ENCODE data around the gene PPP5C. TPM values are rescaled to one million over a fixed set of nuclear protein-coding genes. Genes with fewer than 3 reads are reported as not detected.
"Not testable (repeated sequence)": the region's sequence is repeated elsewhere in the genome, so short reads cannot be mapped to it uniquely, and the experiment has no call there.

Gene PPP5C, protein sequence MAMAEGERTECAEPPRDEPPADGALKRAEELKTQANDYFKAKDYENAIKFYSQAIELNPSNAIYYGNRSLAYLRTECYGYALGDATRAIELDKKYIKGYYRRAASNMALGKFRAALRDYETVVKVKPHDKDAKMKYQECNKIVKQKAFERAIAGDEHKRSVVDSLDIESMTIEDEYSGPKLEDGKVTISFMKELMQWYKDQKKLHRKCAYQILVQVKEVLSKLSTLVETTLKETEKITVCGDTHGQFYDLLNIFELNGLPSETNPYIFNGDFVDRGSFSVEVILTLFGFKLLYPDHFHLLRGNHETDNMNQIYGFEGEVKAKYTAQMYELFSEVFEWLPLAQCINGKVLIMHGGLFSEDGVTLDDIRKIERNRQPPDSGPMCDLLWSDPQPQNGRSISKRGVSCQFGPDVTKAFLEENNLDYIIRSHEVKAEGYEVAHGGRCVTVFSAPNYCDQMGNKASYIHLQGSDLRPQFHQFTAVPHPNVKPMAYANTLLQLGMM
- 64.2 TPM for polyA plus RNA-seq (2013, experiment 1 of 2; ENCODE audit: insufficient read length)
- 62.2 TPM for polyA plus RNA-seq (2013, experiment 2 of 2; ENCODE audit: insufficient read length)

DNA sequence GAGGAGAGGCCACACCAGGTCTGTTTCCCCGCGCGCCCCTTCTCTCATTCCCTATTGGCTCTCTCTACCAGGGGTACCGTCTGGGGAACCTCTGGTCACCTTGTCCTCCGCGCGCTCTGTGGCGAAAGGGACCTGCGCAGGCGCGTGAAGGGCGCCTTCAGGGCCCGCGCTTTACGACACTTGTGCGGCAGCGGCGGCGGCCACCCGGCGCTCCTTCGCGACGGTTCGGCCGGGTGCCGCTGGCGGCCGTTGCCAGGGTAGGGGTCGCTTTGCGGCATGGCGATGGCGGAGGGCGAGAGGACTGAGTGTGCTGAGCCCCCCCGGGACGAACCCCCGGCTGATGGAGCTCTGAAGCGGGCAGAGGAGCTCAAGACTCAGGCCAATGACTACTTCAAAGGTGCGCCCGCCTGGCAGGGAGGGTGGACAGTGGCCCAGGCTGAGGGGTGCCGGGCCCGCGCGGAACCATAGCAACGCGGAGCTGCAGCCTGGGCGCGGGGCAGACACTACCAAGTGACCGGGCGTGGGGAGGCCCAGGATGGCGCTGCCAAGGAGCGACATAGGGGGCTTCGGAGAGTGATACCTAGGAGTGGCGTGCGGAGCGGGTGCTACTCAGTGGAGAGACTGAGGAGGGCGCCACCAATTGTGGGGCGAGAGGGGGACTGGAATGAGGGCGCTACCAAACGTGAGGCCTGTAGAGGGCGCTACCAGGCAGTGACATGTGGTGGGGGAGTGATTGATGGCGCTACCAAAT lies at the start of gene PPP5C:
Gene PPP5C (plus strand): TSS at position 267 of the 751 bp plus-strand sequence. CDS start 10 bp downstream, at position 277.
- peak; percentile 96 for DNase-seq

DNA sequence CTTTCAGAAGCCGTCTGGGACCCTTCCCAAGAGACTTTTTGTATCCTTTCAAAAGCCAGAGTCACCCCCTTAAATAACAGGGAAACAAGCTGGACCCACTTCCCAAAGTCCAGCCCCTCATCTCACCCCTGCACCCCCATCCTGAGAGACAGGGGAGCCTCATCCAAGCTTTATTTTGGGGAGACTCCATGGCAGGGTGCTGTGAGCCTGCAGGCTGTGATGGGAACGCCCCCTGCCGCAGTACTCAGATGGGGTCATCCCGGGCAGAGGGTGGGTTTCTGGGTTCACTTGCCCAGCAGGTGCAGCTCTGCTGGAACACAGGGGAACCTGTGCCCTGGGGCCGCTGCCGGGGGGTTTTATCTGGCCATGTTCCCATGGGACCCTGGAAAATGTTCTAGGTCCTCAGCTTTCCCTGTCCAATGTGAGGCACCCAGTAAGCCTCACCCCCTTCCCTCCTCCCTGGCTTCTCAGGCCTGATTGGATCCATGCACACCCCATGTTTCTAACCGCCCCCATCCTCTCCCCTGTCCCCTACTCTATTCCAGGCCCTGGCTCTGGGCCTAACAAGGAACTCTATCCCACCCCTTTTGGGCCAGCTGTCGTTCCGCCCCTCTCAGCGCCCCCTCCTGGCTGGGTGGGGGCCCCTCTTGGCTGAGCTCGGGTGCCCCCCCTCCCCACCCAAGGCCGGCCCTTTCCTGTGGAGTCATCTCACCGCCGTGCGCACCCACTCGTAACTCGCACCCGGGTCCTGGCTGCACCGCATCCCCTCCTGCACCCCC lies 49.0 kb upstream of the PPP5C start:
- DNase-seq, result peak; percentile 20

DNA sequence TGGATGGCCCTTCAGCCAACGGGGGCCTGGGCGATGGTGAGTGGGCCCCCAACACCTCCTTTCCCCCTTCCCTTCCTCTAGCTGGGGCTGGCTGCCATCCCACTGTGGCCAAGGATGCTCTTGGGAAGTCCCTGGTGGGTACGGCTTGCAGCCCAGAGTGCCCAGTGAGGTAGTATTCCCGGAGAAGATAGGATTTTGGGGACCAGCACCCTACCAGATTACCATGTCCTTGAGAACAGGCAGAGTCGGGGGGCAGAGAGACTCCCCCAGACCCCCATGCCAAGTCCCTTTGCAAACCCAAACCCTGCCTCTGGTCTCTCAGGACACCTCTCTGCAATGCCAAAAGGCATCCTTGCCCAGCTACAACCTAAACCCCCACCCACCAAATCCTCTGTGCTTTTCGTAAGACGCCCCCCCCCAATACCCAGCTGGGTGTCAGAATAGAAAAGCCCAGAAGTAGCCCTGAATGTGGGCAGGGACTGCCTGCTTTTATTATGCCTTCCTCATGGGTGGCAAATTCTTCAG lies 48.3 kb upstream of the PPP5C start:
- no peak for DNase-seq

DNA sequence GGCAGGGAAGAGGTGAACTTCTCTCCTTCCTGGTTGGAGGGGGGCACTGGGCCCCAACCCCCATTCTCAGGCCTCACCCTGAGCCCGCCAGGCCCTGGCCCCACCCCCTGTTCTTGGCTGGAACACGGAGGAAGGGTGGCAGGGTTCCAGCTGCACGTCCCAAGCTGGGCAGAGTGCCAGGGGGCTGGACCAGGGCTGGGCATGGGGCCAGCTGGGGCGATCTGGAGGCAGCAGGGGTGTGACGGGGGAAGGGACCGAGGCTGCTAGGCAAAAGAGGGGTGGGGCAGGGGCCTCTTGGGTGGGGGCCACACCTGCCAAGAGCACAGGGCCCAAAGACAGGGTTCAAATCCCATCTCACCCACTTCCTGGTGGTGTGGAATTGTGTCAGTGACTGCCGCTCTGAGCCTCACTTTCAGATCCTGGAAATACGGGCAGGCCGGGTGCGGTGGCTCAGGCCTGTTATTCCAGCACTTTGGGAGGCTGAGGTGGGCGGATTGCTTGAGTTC lies 47.8 kb upstream of the PPP5C start:
- DNase-seq, result peak; percentile 91

DNA sequence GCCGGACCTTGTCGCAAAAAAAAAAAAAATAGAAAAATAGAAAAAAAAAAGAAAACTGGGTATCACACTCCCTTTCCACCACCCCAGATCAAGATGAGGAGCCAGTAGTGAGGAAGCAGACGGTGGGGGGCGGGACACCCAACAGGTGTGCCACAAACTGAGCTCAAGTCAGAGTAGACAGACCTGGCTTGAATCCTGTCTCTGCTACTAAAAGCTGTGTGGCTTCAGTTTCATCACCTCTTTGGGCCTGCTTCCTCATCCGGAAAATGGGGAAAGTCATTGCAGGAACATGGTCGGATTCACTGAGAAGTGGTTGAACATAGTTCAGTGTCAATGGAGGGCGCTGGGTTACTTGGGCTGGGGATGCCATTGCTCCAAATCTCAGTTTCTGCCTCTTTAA lies 47.2 kb upstream of the PPP5C start:
- no peak for DNase-seq

DNA sequence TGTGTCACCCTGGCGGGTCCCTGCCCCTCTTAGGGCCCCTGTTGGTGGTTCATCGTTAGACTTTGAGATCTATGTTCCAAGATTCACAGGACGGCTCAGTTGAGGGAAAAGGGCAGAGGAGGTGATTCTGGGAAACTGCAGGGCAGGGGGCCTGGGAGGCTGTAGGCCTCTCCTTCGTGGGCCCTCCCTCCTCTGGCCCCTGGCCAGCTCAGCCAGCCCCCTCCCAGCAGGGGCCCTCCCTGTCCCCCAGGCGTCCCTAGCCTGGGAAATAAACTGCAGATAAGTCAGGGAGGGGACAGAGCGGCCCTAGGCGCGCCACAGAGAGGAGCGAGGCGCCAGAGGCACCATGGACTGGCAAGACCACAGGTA lies 43.6 kb upstream of the PPP5C start:
- DNase-seq, result no peak

DNA sequence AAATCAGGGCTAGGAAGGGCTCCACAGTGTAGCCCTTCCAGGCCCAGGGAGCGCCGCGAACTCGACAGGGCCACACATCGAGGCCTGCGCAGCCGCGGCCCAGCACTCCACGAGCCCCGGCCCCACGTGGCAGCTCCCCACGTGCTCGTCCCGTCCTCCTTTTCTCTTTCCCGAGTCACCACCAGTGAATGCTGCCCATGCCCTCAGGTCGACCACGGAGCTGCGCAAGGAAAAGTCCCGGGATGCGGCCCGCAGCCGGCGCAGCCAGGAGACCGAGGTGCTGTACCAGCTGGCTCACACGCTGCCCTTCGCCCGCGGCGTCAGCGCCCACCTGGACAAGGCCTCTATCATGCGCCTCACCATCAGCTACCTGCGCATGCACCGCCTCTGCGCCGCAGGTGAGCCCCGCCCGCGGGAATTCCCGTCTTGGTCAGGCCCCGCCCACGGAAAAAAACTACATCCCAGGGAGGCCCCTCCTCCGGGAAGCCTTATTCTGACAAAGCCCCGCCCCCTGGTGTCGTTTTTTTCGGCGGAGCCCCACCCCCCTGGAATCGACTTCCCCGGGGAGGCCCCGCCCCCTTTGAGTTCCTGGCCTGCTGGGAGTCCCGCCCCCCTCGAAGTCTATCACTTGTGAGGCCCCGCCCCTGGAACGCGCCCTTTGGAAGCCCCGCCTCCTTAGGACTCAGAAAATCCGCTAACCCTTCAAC lies 43.0 kb upstream of the PPP5C start:
- peak; percentile 23 for DNase-seq

DNA sequence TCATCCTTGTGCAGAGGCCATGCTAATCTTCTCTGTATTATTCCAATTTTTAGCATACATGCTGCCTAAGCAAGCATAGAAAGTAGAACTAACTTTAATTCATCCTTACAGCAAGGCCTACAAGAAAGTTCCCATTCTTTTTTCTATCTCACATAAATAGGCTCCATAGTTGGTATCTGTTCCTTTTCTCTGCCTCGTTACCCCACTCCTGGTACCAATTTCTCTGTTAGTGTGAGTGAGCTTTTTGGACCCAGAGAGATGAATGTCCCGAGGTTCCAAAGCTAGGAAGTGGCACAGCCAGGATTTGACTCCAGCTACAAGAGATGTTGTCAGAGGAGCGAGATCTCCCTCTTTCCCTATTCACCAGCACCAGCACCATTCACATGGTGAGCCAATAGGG lies 40.4 kb upstream of the PPP5C start:
- DNase-seq, result no peak

DNA sequence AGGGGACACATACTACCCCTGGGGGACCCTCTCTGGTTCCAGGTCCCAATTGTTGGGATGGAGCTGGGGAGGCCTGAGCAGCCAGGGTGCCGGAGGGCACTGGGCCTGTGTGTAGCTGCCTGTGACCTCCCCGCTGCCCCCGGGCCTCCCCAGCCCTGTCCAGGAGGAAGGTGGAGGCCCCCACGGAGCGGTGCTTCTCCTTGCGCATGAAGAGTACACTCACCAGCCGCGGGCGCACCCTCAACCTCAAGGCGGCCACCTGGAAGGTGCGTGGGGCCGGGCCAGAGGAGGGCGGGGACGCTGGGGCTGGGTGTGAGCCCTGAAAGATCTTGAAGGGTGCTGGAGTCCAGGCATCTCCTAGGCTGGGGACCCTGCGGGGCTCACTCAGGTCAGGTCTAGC lies 38.4 kb upstream of the PPP5C start:
- DNase-seq, result no peak

DNA sequence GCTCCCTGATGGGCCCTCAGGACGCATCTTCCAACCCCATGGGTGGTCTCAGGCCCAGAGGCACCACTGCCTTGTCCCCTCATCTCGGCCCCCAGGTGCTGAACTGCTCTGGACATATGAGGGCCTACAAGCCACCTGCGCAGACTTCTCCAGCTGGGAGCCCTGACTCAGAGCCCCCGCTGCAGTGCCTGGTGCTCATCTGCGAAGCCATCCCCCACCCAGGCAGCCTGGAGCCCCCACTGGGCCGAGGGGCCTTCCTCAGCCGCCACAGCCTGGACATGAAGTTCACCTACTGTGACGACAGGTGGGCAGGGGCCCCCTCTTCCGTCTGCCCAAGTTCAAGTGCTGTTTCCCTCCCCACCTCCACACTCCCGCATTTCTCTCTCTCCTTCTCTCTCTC lies 37.8 kb upstream of the PPP5C start:
- no peak for DNase-seq

DNA sequence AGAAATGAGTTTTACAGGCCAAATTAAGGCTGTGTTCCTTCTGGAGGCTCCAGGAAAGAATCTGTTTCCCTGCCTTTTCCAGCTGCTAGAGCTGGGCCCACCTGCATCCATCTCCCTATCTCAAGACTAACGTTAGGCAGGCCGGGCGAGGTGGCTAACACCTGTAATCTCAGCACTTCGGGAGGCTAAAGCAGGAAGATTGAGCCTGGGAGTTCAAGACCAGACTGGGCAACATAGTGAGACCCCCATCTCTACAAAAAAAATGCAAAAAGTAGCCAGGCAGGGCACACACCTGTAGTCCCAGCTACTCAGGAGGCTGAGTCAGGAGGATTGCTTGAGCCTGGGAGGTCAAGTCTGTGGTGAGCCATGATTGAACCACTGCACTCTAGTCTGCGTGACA lies 35.4 kb upstream of the PPP5C start:
- no peak for DNase-seq

DNA sequence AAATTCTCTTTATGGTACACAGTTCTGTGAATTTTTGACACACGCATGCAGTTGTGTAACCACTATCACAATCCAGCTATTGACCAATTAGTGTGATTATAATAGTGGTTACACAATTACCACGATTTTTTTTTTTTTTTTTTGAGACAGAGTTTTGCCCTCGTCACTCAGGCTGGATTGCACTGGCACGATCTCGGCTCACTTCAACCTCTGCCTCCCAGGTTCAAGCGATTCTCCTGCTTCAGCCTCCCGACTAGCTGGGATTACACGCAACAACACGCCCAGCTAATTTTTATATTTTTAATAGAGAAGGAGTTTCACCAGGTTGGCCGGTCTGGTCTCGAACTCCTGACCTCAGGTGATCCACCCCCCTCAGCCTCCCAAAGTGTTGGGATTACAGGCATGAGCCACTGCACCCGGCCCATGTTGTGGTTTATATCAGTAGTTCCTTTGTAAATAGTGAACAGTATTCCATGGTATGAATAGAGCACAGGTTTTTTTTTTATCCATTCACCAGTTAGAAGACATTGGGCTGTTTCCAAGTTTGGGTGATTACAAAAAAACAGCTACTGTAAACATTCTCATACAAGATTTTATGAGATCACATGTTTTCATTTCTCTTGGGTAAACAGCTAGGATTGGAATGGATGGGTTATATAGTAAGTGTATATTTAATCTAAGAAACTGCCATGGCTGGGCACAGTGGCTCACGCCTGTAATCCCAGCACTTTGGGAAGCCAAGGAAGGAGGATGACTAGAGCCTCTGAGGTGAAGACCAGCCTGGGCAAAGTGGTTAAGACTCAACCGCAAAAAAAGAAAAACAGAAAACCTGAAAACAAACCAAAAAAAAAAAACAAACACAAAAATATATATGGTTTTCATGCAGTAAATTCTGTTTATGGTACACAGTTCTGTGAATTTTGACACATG lies 33.1 kb upstream of the PPP5C start:
- DNase-seq, result not testable (repeated sequence)

DNA sequence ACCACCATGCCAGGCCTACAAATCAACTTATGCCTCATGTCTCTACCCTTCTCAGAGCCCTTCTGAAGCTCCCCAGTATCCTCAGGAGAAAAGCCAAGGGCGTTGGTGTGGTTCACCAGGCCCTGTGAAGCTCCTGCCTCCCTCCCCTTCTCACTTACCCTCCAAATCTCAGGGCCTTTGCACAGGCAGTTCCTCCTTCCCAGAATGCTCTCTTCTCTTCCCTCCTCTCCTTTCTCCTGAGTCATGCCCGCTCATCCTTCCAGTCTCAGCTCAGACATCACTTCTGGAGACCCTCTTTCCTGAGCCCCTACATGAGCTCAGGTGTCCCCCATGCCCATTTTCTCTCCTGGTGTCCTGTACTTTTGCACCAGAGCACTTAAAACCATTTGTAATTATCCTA lies 29.5 kb upstream of the PPP5C start:
- DNase-seq, result no peak

DNA sequence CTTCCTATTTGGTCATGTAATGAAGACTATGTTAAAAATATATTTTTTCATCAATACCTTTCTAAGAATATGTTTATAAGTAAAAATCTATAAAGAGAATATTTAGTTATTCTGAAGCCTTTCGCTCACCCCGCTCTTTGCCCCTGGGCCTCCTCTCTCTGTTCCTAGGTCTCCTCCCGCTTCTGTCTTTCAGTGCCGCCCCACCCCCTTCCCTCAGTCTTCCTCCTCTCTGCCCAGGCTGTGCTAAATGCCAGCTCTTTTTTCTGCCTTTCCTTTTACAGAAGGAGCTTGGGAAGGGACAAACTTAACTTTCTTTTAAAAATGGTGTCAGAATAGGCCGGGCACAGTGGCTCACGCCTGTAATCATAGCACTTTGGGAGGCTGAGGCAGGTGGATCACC lies 27.3 kb upstream of the PPP5C start:
- no peak for DNase-seq

DNA sequence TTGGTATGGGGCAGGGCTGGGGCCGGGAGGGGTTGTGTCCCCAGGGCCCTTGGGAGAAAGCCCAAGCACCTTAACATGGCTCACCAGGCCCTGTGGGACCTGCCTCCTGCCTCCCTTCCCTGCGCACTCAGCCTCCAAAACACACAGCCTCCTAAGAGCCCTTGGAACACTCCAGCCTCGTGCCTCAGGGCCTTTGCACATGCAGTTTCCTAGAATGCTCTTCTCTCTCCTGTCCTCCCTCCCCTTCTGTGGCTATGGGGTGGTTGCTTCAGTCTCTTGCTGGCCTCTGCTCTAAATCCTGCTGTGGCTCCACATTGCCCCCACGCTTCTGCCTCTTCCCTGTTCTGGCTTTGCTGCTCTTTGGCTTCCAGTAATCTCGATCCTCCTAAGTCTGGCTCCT lies 26.3 kb upstream of the PPP5C start:
- no peak for DNase-seq

DNA sequence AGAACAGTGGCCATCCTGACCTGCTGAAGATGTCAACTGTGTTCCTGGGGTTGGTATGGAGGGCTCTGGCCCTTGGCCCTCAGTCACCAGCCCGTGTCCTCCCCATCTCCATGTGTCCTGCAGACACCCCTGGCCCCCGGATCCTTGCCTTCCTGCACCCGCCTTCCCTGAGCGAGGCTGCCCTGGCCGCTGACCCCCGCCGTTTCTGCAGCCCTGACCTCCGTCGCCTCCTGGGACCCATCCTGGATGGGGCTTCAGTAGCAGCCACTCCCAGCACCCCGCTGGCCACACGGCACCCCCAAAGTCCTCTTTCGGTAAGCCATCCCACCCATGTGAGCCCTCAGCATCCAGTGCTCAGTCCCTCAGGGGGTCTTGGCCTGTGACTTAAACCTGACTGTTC lies 25.2 kb upstream of the PPP5C start:
- no peak for DNase-seq

DNA sequence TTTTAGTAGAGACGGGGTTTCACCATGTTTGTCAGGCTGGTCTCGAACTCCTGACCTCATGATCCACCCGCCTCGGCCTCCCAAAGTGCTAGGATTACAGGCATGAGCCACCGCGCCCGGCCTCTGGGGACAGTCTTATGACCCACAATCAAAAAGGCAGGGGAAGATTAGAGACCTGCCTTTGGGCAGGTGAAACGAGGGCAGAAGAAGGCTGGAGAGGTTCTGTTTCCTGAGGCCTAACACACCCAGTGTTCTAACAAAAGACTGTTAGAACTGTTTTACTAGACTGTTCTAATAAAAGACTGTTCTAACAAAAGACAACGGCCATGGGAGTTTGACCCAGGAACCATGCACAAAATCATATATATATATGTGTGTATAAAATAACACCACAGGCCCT lies 23.7 kb upstream of the PPP5C start:
- DNase-seq, result not testable (repeated sequence)

DNA sequence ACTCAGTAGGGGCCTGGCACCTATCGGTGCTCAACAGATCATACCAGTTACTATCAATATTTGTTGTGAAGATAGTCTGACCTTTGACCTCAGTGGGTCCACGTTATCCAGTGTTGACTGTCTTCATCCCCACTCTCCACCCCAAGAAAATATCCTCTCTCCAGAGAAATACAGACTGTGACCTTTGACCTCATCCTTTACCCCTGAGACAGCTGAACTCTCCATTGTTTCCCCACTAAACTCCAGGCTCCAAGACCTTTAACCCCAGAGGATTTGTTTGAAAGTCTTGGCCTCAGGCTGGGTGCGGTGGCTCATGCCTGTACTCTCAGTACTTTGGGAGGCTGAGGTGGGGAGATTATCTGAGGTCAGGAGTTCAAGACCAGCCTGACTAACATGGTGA lies 22.6 kb upstream of the PPP5C start:
- no peak for DNase-seq

DNA sequence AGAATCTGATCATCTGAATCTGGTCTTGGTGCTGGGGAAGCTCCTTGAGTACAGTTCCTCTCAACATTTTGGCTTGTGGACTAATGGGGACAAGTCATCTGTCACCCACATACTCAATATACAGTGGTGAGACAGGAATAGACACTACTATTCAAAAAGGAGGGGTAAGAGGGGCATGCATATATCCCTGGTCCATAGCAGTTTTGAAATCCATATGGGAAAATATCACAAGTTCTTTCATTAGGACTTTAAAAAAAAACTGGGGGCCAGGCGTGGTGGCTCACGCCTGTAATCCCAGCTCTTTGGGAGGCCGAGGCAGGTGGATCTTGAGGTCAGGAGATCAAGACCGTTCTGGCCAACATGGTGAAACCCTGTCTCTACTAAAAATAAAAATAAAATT lies 20.3 kb upstream of the PPP5C start:
- DNase-seq, result no peak

DNA sequence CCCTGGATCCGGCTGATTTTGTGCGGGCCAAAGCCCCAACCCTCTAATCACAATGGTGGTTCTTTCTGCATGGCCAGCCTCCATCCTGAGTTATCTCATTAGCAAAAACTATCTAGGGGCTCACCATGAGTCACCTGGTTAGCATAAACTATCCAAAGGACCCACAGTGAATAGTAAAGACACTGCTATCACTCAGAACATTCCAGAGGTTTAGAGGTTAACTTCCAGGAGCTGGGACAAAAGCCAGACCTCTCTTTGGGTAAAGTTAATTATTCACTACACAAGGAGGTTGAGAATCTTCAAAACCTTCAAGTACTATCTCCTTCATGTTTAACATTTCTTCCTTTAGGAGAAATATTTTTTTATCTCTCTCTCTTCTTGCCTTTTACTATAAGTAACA lies 18.8 kb upstream of the PPP5C start:
- no peak for DNase-seq

All from fibroblast of skin of scalp (primary cell).